Dedifferentiated amniotic fluid mesenchymal stem cell (primary cell): ENCODE data around the gene DNAJC27.

Experiments
- DNase-seq: peaks from one replicate; pipeline ENCODE4 v3.0.0-alpha.2; 2016; ENCODE audit errors: extremely low spot score

The DNAJC27 gene

DNA sequence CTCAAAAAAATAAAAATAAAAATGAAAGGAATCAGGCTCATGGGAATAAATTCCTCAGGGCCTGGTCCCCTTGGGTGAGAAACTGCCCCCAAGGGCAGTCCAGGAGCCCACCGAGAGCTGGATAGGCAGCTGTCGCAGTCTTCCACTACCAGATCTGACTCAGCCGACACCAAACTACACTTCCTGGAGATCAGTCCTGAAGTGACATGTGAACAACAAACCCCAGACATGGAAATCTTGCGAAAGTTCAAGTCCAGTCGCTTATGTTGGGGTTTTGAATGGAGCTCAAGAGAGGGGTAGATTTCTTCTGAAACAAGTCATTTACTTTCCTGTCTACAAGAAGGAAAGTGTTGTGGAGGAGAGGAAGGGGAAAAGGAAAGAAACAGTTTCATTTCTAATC, 64.6 kb downstream of the DNAJC27 start:
- DNase-seq = no peak

DNA sequence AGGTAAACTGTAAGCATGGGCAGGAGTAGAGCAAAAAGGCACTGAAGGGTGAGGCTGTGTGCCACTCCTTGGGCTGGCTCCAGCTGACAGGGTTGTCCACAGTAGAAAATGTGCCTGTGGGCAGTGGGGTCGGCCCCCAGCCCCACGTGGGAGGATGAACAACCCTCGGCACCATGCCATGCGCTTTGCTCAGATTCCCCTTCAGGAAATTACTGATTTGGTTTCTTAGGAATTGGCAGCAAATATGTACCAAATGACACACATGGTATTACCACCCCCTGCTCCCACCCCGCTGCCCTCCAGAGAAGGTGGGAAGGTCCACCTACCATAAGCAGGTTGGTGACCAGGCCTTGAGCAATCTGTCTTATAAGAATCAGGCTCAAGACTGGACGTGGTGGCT, 65.3 kb downstream of the DNAJC27 start:
- no peak for DNase-seq

DNA sequence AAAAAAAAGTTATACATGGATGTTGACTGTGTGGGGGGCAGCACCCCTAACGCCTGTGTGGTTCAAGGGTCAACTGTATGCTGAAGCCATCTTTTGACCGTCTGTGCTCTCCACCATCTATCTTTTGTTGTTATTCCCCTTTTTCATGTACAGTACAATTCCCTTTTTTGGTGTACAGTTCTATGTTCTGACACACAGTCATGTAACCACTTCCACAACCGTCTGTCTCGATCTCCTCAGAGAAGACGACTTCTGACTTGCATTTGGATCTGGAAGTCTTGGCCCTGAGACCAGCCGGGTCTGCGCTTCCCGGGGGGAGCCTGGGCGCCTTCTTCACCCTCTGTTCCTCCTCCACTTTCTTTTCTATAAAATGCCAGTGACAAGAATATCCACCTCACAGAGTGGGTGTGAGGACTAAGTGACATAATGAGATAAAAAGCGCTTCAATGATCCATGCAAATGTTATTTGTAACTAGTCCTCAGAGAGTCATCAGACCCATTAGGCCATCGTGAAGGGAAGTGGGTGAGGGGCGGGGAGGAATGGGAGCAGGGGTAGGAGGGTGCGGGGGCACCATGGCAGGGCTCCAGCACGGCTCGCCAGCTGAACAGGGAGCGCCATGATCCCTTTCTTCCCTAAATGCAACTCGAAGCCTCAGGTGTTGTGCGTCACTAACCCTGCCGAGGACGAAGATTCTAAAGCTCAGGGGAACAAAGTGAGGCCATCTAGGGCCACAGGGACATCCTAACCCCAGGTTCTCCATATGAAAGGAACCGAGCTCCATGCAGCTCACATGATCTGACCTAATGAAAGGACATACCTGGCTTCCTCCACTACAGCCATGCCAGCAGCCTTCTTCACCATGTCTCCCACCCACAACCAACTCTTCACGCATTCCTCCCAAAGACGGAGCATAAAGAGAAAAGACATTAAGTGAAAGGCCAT, 68.3 kb downstream of the DNAJC27 start:
- no peak for DNase-seq

DNA sequence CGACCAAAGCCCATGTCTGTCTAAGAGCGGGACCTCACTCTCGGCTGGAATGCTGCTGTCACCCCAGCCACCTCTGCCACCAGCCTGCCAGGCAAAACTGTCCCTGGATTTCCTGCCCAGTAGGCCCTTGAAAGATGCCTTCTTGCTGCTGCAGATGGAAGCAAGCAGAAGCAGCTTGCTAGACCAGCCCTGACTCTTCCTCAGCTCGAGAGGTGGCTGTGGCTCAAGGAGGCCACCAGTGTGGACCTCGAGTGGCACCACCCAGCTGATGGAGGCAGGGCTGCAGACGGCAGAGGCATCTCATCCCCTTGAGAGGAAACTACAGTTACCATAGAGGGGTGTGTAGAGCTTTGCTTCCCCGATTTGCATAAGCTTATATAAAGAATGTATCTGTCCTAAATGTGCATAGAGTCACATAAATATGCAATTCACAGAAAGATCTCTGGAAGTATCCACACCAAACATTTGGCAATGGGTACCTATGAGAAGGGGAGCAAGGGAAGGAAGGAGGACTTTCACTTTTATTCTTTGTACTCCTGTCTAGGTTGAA, 72.3 kb downstream of the DNAJC27 start:
- no peak for DNase-seq

DNA sequence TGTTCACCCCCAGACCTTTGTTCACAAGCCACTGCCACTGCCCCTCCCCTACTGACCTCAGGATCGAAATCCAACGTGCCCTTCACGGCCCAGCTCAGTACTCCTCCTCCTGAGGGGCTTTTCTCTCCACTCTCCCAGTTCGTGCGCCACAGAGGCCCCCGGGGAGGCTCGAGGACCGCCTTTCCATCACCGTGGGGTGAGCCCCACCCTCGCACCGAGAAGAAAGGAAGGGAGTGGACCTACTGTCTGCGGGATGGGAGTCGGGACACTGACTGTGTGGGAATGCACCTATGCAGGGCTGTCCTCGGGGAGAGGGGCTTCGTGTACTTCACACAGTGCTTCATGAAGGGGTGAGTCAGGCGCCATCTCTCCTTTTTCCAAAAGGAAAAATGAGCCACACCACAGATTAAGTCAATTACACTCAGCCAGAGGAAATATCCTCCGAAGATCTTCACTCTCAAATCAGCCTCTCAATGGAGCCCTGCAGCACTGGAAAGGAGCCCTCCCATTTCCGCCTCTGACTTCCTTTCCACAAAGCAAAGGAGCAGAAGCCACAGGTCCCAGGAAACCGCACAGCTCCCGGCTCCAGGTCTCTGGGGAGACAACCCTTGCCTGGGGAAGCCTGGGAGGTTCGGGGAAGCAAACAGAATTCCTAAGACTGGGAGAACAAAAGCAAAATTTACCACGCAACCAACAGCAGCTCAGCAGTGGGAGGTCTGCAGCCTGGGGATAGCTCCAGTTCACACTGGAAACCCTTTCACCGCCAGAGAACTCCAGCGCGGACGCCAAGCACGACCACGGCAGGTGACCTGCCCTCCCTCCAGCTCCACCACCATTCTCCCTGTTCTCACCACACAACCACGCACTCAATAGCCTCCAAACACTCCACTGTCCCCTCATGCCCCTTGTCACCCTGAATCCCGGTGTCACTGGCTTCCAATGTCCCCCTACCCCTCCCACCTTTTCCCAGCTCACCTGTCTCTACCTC, 73.3 kb downstream of the DNAJC27 start:
- DNase-seq = no peak

DNA sequence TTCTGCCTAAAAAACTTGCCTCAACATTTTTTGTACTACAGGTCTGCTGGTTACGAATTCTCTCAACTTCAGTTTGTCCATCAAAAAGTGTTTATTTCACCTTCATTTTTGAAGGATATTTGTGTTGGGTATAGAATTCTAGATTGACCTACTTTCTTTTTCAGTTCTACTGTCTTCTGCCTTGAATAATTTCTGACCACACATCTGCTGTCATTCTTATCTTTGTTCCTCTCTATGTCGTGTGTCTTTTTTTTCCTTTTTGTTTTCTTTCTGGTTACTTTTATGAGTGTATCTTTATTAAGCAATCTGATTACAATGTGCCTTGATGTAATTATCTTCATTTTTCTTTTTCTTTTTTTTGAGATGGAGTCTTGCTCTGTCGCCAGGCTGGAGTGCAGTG, 77.0 kb downstream of the DNAJC27 start:
- DNase-seq = no peak

DNA sequence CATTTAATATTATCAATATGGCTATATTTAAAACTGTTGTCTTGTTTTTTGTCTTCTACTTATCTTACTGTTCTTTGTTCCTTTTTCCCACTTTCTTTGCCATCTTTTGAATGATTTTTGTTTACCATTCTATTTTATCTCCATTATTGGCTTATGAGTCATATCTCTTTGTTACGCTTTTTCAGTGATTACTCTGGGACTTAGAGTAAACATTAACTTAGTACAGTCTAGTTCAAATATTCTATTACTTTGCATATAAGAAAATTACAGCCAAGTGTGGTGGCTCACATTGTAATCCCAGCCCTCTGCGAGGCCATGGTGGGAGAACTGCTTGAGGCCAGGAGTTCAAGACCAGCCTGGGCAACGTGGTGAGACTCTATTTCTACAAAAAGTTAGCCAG, 77.8 kb downstream of the DNAJC27 start:
- no peak for DNase-seq
